BE2C (cell line): Measurements from ENCODE around the gene ZAP70.

Experiments used
- DNase-seq: peaks from one replicate; pipeline ENCODE4 v3.0.0-alpha.2; 2020
- H3K27me3 ChIP-seq: fragments of 250-450 bp; sonication (Bioruptor Pico); 2 replicates; pipeline ENCODE4 v1.5.1; 2020; ENCODE audit warnings: mild to moderate bottlenecking
- H3K36me3 ChIP-seq: fragments of 250-450 bp; sonication (Bioruptor Pico); 2 replicates; pipeline ENCODE4 v1.5.1; 2020; ENCODE audit warnings: mild to moderate bottlenecking
- H3K4me1 ChIP-seq: fragments of 250-450 bp; sonication (Bioruptor Pico); 2 replicates; pipeline ENCODE4 v1.5.1; 2020
- H3K4me3 ChIP-seq: 2 replicates; pipeline ENCODE4 v1.5.1; 2011; ENCODE audit warnings: low read depth, low read length
- H3K9me3 ChIP-seq: fragments of 250-450 bp; sonication (Bioruptor Pico); 2 replicates; pipeline ENCODE4 v1.5.1; 2020
- TF ChIP-seq, protein P1 (sequence below): IDR thresholded peaks from 2 replicates; pipeline ENCODE4 v1.5.1; 2012; ENCODE audit warnings: mild to moderate bottlenecking, low read depth, low read length

The ZAP70 gene

DNA sequence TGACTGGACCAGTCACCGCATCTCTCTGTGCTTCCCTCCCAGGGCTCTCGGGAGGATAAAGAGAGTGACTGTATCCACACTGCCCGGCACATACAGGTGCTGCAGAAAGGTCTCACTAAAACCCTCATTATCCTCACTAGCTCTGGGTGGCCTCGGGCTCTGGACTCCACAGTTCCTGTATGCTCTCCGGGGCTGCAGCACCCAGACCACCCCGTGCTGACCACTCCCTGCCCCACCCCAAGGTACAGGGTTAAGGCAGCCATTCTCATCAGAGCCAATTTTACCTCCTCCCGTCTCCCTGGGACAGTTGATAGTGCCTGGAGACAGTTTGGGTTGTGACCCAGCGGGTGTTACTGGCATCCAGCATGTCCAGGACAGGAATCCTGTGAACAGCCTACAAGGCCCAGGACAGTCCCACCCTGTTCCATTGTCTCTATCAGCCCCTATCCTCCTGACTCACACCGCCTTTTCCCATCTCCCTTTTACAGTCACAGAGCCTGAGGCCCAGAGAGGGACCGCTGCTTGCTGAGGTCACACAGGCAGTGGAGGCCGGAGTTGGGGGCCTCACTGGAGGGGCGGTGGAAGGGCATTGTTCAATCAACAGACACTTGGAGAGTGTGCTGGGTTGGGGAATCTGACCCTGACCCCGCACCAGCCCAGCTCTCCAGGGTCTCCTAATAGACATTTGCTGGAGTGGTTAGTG is 1.7 kb downstream of the ZAP70 start:
- no peaks in the 10 kb centered on the region for H3K36me3 ChIP-seq
- no peaks in the 10 kb centered on the region for H3K9me3 ChIP-seq
- no peak for DNase-seq
- TF ChIP-seq, protein P1, sequence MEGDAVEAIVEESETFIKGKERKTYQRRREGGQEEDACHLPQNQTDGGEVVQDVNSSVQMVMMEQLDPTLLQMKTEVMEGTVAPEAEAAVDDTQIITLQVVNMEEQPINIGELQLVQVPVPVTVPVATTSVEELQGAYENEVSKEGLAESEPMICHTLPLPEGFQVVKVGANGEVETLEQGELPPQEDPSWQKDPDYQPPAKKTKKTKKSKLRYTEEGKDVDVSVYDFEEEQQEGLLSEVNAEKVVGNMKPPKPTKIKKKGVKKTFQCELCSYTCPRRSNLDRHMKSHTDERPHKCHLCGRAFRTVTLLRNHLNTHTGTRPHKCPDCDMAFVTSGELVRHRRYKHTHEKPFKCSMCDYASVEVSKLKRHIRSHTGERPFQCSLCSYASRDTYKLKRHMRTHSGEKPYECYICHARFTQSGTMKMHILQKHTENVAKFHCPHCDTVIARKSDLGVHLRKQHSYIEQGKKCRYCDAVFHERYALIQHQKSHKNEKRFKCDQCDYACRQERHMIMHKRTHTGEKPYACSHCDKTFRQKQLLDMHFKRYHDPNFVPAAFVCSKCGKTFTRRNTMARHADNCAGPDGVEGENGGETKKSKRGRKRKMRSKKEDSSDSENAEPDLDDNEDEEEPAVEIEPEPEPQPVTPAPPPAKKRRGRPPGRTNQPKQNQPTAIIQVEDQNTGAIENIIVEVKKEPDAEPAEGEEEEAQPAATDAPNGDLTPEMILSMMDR = no peak
- no peak overlapping the region for H3K4me3 ChIP-seq
- H3K4me1 ChIP-seq = no peaks in the 10 kb centered on the region
- no peaks in the 10 kb centered on the region for H3K27me3 ChIP-seq

DNA sequence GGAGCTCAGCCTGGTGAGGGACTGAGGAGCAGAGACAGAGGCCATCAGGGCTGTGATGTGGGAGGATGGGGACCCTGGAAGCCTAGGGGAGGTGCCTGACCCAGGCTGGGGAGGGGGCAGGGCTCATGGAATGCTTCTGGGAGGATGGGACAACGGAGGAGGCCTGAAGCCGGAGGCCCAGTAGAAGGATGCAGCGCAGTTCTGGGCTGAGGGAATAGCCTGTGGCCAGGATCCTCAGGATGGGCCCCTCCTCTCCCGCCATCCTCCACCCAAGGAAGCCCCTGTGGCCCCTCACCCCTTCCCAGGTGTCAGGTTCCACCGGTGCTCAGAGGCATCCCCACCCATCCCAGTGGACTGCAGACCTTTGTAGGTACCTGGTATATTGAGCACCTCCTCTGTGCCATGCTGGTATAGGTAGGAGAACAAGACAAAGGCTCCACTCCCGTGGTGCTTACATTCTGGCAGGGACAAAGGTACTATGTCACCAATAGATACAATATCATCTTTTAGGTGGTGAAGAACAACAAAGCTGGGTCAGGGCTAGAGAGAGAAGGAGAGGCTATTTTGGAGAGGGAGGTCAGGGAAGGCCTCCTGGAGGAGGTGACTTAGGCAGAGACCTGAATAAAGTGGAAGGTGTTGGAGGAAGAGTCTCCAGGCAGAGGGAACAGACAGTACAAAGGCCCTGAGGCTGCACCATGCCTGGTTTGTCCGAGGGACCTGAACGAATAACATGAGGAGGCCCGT is 2.7 kb downstream of the ZAP70 start:
- H3K36me3 ChIP-seq = no peaks in the 10 kb centered on the region
- no peak overlapping the region for H3K4me3 ChIP-seq
- H3K9me3 ChIP-seq = no peaks in the 10 kb centered on the region
- TF ChIP-seq, protein P1 = no peak
- H3K4me1 ChIP-seq = no peaks in the 10 kb centered on the region
- DNase-seq = no peak
- H3K27me3 ChIP-seq = no peaks in the 10 kb centered on the region

DNA sequence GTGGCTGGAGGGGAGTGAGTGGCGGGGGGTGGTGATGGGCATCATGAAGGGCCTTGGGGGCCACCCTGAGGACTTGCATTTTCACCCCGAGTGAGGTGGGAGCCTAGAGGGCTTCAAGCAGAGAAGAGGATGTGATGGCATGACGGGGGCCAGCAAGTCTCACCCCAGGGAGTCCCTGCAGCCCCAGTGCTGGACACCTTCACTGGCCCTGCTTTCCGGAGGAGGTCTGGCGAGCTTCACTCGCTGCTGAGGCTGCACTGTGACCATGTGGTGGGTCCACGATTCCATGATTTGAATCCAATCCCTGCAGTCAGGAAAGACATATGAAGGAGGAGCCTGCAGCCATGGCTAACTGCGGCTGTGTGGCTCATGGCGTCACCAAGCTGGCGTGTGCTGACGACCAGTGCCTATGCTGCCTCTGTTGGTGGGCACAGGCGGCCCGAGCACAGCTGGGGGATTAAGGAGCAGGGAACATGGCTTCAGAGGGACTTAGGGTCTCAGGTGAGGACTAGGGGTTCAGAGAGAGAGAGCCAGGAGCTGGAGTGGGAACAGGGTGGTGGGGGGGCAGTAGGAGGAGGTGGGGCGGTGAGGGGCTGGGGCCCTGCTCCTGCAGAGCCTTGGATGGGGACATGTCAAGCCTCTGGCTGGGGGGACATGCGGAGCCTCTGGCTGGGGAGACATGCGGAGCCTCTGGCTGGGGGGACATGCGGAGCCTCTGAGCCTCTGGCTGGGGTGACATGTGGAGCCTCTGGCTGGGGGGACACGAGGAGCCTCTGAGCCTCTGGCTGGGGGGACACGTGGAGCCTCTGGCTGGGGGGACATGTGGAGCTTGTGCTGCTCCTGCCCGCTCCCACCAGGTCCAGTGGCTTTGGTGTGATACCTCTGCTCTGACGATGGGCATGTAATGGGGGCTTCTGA is 3.6 kb downstream of the ZAP70 start:
- H3K4me1 ChIP-seq = no peaks in the 10 kb centered on the region
- DNase-seq = no peak
- no peaks in the 10 kb centered on the region for H3K9me3 ChIP-seq
- TF ChIP-seq, protein P1 = no peak
- H3K4me3 ChIP-seq = no peak overlapping the region
- H3K27me3 ChIP-seq = no peaks in the 10 kb centered on the region
- H3K36me3 ChIP-seq = no peaks in the 10 kb centered on the region

DNA sequence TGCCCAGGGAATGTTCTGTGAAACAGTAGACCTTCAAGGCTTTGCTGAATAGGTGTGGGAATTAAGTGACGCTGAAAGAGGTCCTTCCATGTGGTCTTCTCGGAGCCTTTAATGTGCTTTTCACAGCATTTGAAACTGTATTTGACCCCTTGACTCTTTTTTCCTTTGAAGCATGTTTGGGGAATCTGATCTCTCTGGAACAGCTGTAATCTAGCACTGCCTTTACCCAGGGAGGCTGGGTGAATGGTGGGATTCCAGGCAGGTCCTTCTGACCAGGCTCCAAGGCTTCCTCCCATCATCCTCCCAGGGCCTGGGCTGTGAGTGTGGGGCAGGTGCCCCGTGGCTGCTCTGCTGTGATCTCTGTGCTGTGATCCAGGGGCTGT is 4.2 kb downstream of the ZAP70 start:
- Histone ChIP-seq H3K27me3 (no peaks in the 10 kb centered on the region), H3K9me3 (no peaks in the 10 kb centered on the region), H3K4me3 (no peak overlapping the region), H3K4me1 (no peaks in the 10 kb centered on the region), H3K36me3 (no peaks in the 10 kb centered on the region)
- DNase-seq = no peak
- TF ChIP-seq, protein P1 = no peak

DNA sequence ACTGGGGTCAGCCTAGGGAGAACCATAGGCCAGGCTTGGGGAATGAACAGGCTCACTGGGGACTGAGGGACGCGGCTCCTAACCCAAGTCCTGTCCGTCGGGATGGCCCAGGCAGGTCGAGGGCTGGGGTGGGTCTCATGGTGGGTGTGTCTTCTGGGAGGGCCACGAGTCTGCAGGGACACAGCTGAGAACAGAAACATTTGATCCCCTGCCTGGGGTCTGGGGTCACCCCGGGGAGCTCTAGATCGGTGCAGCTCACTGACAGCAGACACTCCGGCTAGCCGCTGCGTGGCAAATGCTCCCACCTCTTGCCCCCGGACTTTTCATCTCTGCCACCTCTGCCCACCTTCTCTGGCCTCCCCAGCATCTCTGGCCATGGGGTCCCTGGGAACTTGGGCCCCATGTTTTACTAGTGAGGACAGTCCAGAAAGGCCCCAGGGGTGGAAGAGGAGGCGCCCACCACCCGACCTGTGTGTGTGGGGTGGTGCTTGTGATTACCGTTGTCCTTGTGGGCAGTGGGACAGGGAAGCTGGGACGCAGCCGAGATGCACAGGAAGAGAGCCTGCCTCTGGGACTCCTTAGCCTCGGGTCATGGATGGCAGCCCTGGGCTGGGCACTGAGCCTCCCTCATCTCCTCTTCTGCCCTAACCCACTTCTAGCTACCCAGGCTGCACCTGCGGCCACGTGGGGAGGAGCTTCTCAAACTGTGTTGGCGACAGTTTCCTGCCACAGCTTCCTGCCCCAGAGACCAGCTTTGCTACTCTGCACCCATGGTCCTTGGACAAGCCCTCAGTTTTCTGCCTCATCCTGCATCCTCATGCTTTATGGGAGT is 4.9 kb downstream of the ZAP70 start:
- H3K36me3 ChIP-seq = no peaks in the 10 kb centered on the region
- no peak for DNase-seq
- TF ChIP-seq, protein P1 = no peak
- no peak overlapping the region for H3K4me3 ChIP-seq
- no peaks in the 10 kb centered on the region for H3K27me3 ChIP-seq
- H3K4me1 ChIP-seq = no peaks in the 10 kb centered on the region
- no peaks in the 10 kb centered on the region for H3K9me3 ChIP-seq
